ENCODE data around the gene FBLN1.

- TF ChIP-seq CTCF (IDR thresholded peaks at IDR 0.05) (no peak), EZH2 (IDR thresholded peaks at IDR 0.05; ENCODE audit: borderline replicate concordance, insufficient read depth, low read depth, low read length, poor library complexity, severe bottlenecking) (no peak)
These were observed 19.4 kb upstream of the FBLN1 start for GRCh38 chr22:45483319-45483718.

Data from B cell (primary cell).